Gastroesophageal sphincter (tissue), 4 donors: ENCODE measurements around the gene VPS26B. TPM values are rescaled to one million over a fixed set of nuclear protein-coding genes. Genes with fewer than 3 reads are reported as not detected.
A peak's percentile ranks its signal among the peaks of the same experiment; 100 is the strongest.
"Not testable (repeated sequence)": the region's sequence is repeated elsewhere in the genome, so short reads cannot be mapped to it uniquely, and the experiment has no call there.

Experiments used
- ATAC-seq: fragments of 150-250 bp; one replicate; pipeline ENCODE4 v1.9.1; 2016; ENCODE audit warnings: mild to moderate bottlenecking, moderate library complexity
- H3K27ac ChIP-seq, 4 donors: fragments of 200-600 bp; sonication (generic) in 3 of 4; 1 replicate in 3 of 4; 2 replicates in 1 of 4; pipeline ENCODE4 v1.5.1; 2016 to 2019
- H3K27me3 ChIP-seq: fragments of 200-600 bp; sonication (generic); one replicate; pipeline ENCODE4 v1.5.1; 2019
- H3K36me3 ChIP-seq, 2 donors: fragments of 200-600 bp; sonication (generic); one replicate each; pipeline ENCODE4 v1.5.1; 2019; ENCODE audit warnings: control low read depth in 1 of 2
- H3K4me1 ChIP-seq, 3 donors: fragments of 200-600 bp; sonication (generic); 1 replicate in 2 of 3; 2 replicates in 1 of 3; pipeline ENCODE4 v1.5.1; 2016 to 2019; ENCODE audit warnings: control low read depth in 2 of 3
- H3K4me3 ChIP-seq, 2 donors: fragments of 200-600 bp; sonication (generic); one replicate each; pipeline ENCODE4 v1.5.1; 2019; ENCODE audit warnings: mild to moderate bottlenecking in 1 of 2, moderate library complexity in 1 of 2
- H3K9me3 ChIP-seq, 3 donors: fragments of 200-600 bp; sonication (generic); one replicate each; pipeline ENCODE4 v1.5.1; 2017 to 2019; ENCODE audit warnings: control low read depth in 2 of 3
- CTCF ChIP-seq, 4 experiments: fragments of 200-600 bp in 2 of 4; fragments of 450-650 bp in 2 of 4; sonication (generic) in 1 of 4; IDR thresholded peaks; one replicate each; pipeline ENCODE4 v1.5.1; 2017 to 2019; ENCODE audit warnings: antibody characterized with exemption in 4 of 4, mild to moderate bottlenecking in 2 of 4, moderate library complexity in 2 of 4
- EP300 ChIP-seq: sonication (generic); formaldehyde crosslinking; IDR thresholded peaks from one replicate; pipeline ENCODE4 v1.6.1; 2017; ENCODE audit warnings: antibody characterized with exemption, mild to moderate bottlenecking
- POLR2A ChIP-seq, 2 donors: fragments of 450-650 bp; IDR thresholded peaks; one replicate each; pipeline ENCODE4 v1.6.1; 2017; ENCODE audit warnings: antibody characterized with exemption in 2 of 2, mild to moderate bottlenecking in 2 of 2, moderate library complexity in 1 of 2
- POLR2AphosphoS5 ChIP-seq: sonication (generic); formaldehyde crosslinking; IDR thresholded peaks from one replicate; pipeline ENCODE4 v1.6.1; 2017; ENCODE audit warnings: antibody characterized with exemption
- WGBS, 2 donors: methylation state at CpG; one replicate each; pipeline ENCODE4 v1.1.5; 2018; ENCODE audit warnings: low coverage in 1 of 2; 5-methylcytosine and 5-hydroxymethylcytosine counted together
- total RNA-seq, 4 donors: library from RNA; depleted of rRNA; stranded (reverse); fragments of >200 nt; gene quantifications; one replicate each; pipeline ENCODE4 v1.1.0, GENCODE V29; 2016

The VPS26B gene
- total RNA-seq, 4 donors from 2014 or later: 27.6 to 56.4 (median 45.0) TPM

GRCh38 chr11:134254433-134255183 lies 30.1 kb downstream of the VPS26B start:
- H3K27me3 ChIP-seq: no peaks in the 10 kb centered on the region
- peak overlapping the region; percentile 66 to 87 for H3K4me3 ChIP-seq
- TF ChIP-seq CTCF (IDR thresholded peaks at IDR 0.05) (no peak), EP300 (no peak), POLR2AphosphoS5 (no peak), POLR2A (IDR thresholded peaks at IDR 0.05) (no peak)
- H3K4me1 ChIP-seq: peaks cover 9 to 38% (median 12%) of the 10 kb centered on the region in 3 donors
- no peaks in the 10 kb centered on the region for H3K9me3 ChIP-seq
- peaks cover 0 to 50% of the 10 kb centered on the region in 2 donors for H3K36me3 ChIP-seq
- WGBS, 2 donors: 65 to 70% methylated on average over 3 of the region's 3 CpGs
- no peak for ATAC-seq
- H3K27ac ChIP-seq: no peak overlapping the region

- not testable (repeated sequence) for H3K27ac ChIP-seq, H3K9me3 ChIP-seq, H3K27me3 ChIP-seq, H3K4me3 ChIP-seq, ATAC-seq
- Histone ChIP-seq H3K4me1 (peaks cover 9 to 38% (median 12%) of the 10 kb centered on the region in 3 donors), H3K36me3 (peaks cover 0 to 50% of the 10 kb centered on the region in 2 donors)
- WGBS, 2 donors: 93 to 94% methylated on average over 4 to 5 of the region's 5 CpGs
Measured at GRCh38 chr11:134255184-134255561, 30.7 kb downstream of the VPS26B start.

- H3K27me3 ChIP-seq: no peaks in the 10 kb centered on the region
- H3K4me3 ChIP-seq: no peak overlapping the region
- H3K27ac ChIP-seq: no peak overlapping the region
- H3K4me1 ChIP-seq: peaks cover 3 to 25% (median 10%) of the 10 kb centered on the region in 3 donors
- WGBS, 2 donors: 89 to 96% methylated on average over 4 to 8 of the region's 11 CpGs
- no peaks in the 10 kb centered on the region for H3K9me3 ChIP-seq
- ATAC-seq: no peak
- TF ChIP-seq POLR2A (IDR thresholded peaks at IDR 0.05): no peak
- no peak for TF ChIP-seq POLR2AphosphoS5
- no peak for TF ChIP-seq CTCF (IDR thresholded peaks at IDR 0.05)
- no peak for TF ChIP-seq EP300
- peaks cover 0 to 59% of the 10 kb centered on the region in 2 donors for H3K36me3 ChIP-seq
Measured at GRCh38 chr11:134257101-134257500, 32.6 kb downstream of the VPS26B start.

- TF ChIP-seq POLR2AphosphoS5: no peak
- no peak for TF ChIP-seq POLR2A (IDR thresholded peaks at IDR 0.05)
- TF ChIP-seq EP300: no peak
- TF ChIP-seq CTCF (IDR thresholded peaks at IDR 0.05): no peak
- Histone ChIP-seq H3K4me3 (no peak overlapping the region), H3K36me3 (peaks cover 0 to 74% of the 10 kb centered on the region in 2 donors), H3K4me1 (peaks cover 0 to 19% (median 7%) of the 10 kb centered on the region in 3 donors), H3K27ac (no peak overlapping the region), H3K27me3 (no peaks in the 10 kb centered on the region), H3K9me3 (no peaks in the 10 kb centered on the region)
- ATAC-seq: no peak
- 69 to 79% methylated on average over 2 to 3 of the region's 4 CpGs for WGBS, 2 donors
Measured at GRCh38 chr11:134258577-134258976, 34.1 kb downstream of the VPS26B start.

- Histone ChIP-seq H3K4me1 (peaks cover 0 to 3% (median 0%) of the 10 kb centered on the region in 3 donors), H3K4me3 (no peak overlapping the region), H3K27ac (no peak overlapping the region), H3K9me3 (no peaks in the 10 kb centered on the region), H3K36me3 (peaks cover 0 to 93% of the 10 kb centered on the region in 2 donors), H3K27me3 (no peaks in the 10 kb centered on the region)
- TF ChIP-seq POLR2AphosphoS5 (no peak), POLR2A (IDR thresholded peaks at IDR 0.05) (no peak), CTCF (IDR thresholded peaks at IDR 0.05) (no peak), EP300 (no peak)
- no peak for ATAC-seq
Measured at GRCh38 chr11:134260503-134260902, 36.0 kb downstream of the VPS26B start.
